Measurements from ENCODE around the gene TRAPPC2L.
"Not testable (repeated sequence)": the region's sequence is repeated elsewhere in the genome, so short reads cannot be mapped to it uniquely, and the experiment has no call there.

The TRAPPC2L gene

DNA sequence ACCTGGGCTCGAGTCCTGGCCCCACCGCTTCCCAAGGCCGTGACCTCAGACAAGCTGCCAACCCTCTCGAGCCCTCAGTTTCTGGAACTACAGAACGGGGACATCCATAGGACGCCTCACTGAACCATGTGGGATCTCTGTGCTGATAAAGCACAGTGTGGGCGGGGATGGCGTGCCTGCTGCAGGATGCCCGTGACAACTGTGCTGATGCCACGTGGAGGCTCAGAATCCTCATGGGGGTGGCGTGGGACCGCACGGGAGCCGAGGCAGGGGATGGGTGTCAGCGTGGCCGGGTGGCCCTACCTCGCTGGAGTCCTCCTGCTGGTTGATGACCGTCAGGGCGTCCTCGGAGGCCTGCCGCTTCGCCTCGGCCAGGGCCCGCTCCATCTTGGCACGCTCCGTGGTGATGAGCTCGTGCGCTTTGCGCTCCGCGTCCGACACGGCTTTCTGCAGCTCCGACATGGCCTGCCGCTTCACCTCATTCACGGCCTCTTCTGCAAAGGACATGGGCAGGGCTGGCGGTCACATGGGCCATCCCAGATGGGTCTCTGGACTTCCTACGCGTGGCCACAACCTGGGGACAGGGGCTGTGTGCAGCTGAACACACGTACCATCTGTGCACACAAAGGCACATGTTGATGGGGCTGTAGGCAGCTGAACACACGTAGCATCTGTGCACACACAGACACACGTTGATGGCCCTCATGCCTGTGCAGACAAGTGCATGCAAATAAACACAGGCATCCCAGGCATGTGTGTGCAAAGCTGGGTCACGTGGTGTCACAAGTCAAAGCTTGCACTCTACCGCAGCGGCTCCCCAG is 22.2 kb downstream of the TRAPPC2L start:
- no peak for DNase-seq

DNA sequence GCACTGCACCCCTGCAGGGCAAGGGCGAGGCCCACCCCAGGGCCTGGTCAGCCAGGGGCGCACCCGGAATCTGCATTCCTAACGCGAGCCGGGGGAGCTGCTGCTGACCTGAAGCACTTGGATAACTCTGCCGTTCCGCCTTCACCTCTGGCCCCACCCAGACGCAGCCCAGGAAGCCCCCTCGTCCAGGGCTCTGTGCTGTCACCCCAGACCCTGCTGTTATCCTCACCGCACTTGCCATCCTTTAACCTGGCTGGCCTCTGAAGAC is 22.8 kb downstream of the TRAPPC2L start:
- no peak for DNase-seq

DNA sequence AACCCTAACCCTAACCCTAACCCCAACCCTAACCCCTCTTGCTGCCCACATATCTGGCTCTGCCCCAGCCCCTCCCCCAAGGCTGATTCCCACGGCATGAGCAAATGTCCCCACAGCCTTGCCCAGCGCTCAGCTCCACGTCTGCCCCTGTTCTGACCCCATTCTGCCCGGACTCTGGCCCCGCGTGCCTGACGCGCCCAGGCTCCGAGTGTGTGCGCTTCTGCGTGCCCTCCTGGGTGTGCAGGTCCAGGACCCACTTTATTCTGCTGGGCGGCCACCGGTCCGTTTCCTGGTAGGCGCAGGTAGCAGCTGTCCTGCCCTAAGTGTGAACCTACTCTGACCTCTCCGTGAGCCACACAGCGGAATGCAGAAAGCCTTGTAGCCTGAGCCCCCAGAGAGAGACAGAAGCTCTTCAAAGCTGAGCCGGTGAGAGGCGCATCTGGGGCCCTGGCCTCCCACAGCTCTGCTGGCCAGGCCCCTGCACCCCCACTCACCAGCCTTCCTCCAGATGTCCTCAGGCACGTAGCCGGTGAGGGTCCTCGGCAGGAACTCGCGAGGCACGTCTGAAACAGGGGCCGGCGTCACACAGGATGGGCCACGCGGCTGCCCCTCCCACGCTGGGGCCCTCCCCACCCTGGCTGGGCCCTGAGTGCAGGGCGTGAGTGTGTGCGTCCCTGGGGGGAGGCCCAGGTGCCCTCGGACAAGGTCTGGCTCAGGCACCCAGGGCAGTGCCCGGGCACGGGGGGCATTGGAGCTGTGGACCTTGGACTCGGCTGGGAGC is 23.5 kb downstream of the TRAPPC2L start:
- DNase-seq, result no peak

DNA sequence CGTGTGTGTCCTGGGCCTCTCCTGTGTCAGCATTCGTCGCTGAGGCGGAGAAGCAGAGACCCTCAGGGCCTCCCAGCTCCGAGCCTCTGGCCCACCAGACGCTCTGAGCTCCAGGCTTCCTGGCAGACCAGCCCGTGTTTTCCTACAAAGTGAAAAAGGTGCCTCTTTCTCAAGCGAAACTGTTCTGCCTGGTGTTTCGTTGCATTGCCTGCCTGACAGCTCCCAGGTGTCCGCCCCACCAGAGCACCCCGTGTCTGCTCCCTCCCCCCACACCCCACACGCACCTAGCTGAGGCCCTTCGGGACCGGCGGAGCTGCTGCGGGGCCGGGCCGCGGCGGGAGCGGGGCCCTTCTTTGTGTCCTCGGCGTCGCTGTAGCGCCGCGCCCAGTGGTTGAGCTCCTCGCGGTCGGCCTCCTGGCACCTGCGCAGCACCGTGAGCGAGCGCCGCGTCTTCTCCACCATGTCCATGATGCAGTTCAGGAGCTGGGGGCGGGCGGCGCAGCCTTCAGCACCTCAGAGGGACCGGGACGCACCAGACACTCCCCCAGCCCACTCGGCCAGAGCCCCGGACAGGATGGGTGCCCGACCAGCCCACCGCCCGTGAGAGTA is 24.2 kb downstream of the TRAPPC2L start:
- no peak for DNase-seq

DNA sequence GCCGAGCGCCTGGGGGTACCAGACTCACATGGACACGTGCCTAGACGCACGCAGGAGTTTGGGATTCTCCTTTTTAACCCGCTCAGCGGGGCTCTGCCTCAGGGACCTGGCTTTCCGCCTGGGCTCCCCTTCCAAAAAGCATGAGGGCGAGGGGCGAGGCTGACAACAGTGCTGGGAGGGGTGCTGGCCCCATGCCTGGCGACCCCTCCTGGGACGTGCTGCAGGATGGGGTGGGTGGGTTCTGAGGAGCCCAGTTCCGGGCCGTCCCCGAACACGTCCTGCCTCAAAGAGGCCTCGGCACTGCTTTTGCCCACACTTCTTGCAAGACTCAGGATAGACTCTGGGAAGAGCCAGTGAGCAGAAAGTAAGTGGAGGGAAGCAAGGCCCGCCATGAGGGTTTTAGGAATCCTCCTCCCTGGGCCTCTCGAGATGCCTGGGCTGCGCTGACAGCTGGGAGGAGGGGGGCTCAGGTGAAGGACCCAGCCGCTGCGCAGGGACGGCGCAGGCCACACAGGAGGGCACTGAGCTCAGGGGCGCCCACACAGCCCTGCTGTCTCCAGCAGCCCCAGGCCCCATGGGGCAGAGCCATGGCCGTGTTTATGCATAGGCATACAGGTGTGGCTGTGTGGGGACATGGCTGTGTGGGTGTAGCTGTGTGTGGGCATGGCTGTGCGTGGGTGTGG is 24.9 kb downstream of the TRAPPC2L start:
- DNase-seq, result no peak

DNA sequence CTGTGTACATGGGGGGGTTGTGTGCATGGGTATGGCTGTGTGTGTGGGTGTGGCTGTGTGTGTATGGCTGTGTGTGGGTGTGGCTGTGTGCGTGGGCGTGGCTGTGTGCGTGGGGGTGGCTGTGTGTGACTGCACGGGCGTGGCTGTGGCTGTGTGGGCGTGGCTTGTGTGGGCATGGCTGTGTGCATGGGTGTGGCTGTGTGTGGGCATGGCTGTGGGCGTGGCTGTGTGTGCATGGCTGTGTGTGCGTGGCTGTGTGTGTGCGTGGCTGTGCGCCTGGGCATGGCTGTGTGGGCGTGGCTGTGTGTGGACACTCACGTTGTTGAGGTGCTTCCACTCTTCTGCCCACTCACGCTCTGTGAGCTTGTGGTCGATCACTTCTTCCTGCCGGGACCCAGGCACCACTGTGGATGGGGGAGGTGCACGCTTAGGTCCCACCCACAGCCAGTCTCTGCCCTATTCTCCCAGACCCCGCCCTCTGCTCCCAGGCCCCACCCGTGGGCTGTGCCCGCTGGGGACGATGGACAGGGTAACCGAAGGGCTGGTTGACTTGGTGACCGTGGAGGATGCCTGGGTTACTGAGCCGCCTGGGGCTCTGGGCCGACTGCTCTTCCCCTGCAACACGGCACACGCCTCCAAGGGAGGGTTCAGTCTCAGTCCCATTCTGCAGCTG is 25.6 kb downstream of the TRAPPC2L start:
- DNase-seq, result peak; percentile 14 to 44

DNA sequence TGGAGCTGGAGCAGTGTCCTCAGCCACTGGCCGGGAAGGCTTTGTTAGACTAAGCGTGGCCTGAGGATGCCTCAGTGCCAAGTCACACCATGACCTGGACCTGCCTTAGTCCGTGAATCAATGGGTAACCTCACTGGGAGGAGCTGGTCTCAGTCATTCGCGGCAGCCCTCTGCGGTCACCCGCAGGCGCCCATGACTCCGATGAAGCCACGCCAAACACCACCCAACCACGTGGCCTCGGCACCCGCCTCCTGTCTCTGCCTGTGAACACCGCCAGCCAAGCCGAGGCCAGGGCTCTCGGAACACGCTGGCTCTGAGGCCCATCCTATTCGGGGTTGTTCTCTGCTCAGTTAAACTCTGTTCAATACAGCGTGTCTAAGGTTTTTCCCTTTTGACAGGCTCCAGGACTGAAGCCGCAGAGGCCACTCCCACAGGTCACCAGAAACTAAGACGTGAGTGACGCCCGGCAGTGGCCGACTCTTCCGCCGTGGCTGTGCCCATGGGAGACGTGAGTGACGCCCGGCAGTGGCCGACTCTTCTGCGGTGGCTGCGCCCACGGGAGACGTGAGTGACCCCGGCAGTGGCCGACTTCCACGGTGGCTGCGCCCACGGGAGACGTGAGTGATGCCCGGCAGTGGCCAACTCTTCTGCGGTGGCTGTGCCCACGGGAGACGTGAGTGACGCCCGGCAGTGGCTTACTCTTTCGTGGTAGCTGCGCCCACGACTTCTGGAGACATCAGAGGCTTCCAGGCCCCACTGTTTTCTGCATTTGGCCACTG is 26.4 kb downstream of the TRAPPC2L start:
- DNase-seq, result no peak

DNA sequence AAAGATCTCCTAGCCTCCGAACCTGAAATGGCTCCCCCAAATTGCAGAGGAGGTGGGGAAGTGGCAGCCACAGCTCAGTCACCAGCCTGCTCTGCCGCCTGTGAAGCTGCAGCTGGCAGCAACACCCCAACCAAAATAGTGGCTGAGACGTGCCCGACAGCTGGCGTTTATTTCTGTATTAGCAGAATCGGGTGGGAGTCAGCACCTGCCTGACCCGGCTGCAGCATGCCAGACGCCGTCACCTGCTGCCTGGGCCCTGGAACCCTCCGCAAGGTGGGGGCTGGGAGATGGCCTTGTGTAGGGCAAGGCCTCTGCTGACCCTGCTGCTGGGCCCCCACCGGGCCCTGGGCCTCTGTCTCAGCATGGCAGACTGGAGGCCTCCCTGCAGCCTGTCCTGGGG is 27.0 kb downstream of the TRAPPC2L start:
- DNase-seq, result no peak

DNA sequence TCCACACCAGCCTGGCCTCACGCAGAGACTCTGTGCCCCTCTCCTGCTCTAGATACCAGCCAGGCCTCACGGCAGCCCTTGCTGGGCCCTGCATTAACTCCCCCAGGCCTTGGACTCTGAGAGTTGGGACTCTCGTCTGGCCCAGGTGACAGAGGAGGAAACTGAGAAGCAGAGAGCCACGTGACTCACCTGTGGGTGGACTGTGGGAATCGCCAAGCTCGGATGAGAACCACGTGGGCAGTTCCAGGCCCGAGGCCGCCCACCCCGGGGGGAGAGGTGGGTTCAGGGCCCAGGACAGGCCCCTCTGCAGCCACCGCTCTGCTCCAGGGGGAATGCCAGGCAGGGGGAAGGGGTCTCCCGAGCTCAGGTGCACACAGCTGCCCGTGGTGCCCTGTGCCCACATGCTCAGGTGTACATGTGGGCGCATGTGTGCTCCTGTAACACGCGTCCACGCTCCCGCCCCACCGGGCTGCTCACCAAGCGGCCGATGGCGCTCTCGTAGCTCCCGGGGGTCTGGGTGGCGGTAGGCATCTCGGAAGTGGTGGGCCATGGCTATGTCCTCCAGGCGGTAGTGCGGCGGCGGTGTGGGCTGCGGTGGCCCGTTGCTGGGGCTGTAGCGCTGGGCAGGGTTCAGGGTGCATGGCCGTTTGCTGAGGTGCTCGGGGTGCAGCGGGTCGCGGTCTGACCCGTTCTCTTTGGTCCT is 27.8 kb downstream of the TRAPPC2L start:
- no peak for DNase-seq

DNA sequence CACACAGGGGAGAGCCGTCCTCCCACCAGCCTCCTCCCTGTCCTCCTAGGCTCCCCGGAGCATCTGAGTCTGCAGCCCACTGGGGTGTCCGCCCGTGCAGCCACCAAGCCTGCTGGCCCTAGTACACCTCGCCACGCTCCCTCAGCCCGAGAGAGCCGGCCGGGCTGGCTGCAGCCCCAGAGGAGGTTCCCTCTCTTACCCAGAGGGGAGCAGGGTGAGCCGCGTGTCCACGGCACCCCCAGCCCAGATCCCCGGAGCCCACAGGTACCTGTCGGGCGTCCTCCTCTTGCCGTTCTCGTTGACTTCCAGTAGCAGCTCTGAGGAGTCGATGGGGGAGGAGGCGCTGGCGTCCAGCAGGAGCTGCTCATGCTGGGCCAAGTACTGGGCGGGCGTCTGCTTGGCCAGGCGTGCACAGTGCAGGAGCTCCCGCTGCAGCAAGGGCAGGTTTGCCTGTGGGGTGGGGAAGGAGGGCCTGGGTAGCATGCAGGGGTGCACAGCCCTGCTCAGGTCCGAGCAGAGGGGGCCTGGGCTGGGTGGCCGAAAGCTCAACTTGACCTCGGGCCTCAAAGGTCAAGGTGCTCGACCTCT is 28.9 kb downstream of the TRAPPC2L start:
- no peak for DNase-seq

DNA sequence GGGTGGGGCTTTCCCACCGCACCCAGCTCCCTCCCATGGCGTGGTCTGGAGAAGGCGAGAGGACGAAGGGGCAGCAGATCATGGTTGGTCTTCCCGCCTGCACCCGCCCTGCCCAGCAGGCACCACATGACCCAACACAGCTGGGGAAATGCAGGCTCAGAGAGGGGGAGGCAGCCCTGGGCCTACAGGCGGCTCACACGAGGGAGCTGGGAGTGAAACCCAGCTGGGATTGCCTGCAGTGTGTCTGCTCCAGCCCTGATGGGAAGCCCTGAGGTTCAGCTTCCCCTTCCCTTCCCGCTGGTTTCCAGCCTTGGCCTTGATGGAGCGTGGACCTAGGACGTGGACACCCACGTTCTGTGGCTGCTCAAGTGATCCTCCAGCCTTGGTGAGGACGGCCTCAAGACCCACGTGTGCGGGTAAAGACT is 29.5 kb downstream of the TRAPPC2L start:
- no peak for DNase-seq

DNA sequence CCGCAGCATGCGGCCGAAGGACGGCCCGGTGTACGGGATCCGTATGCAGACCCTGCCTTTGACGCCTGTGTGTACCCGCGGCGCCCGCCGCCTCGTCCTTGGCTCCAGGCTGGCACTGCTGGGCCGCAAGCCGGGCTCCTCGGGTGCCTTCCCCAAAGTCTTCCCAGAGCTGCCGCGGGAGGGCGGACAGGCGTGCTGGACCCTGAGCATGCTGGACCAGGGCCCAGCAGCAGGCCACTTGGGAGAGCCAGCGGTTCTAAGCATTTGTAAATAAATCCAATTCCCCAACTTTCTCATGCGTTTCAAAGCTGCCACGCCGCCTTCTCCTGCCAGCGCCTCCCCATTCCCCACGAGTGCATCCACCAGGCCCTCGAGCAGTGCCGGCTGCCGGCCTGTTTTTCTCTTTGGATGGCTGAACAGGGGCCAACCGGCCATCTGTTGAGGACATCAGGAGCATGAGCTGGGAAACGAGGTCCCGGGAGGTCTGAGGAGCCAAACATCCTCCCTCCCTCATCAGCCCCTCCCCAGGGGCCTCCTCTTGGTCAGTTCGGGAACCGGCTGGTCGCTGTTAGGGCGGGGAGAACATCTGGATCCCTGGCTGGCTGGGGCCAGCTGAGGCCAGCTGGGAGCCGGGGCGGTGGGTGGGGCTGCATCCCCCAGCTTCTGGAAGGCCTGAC is 30.1 kb downstream of the TRAPPC2L start:
- no peak for DNase-seq

DNA sequence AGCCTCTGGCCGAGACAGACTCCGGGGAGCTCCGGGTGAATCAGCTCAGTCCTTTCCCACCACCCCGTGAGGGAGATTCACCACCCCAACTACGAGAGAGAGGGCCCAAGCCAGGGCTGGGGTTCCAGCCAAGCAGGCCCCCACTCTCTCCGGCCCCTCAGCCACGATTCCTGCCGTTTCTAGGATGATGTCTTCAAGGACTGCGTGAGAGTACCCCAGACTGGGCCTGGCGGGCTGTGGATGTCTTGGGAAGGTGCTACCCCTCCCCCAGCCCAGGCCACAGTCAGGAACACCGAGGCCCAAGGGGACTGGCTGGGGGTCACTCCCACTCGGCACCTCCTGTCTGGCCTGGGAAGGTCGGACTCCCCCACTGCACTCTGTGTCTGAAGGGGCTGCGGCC is 31.1 kb downstream of the TRAPPC2L start:
- DNase-seq, result no peak

DNA sequence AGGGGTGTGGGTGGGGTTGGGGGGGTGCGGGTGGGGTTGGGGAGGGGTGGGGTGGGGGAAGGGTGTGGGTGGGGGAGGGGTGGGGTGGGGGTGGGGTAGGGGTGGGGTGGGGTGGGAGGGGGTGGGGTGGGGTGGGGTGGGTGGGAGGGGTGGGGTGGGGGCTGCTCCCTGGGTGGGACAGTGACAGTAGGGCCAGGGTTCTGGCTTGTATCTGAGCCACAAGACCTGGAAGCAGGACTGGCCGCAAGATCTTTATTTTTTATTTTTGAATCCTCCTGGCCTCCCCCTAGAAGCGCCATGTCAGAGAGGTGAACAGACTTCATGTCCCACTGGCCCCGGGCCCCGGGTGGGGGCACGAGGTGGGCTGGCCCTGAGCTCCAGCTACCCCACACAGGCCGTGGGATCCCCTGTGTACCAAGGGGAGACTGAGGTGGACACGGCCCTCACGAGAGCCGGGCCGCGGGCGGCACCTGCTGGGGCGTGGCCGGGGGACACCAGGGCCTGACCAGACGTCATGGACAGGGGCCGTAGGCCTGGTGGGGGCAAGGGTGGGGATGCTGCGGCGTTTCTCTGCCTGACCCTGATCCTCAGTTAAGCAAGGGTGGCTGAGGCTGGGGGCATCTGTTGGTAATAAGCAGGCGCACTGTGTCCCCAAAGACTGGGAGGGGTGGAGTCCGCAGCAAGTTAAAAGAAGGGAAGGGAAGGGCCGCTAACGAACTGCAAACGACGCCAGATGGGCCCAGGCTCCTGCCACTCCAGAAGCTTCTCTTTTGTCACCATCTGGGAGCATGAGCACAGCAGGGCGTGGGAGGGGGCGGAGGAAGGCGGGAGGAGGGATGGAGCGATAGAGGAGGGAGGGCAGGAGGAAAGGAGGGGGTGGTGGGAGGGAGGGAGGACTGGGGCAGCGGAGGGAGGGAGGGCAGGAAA is 31.8 kb downstream of the TRAPPC2L start:
- DNase-seq, result no peak

DNA sequence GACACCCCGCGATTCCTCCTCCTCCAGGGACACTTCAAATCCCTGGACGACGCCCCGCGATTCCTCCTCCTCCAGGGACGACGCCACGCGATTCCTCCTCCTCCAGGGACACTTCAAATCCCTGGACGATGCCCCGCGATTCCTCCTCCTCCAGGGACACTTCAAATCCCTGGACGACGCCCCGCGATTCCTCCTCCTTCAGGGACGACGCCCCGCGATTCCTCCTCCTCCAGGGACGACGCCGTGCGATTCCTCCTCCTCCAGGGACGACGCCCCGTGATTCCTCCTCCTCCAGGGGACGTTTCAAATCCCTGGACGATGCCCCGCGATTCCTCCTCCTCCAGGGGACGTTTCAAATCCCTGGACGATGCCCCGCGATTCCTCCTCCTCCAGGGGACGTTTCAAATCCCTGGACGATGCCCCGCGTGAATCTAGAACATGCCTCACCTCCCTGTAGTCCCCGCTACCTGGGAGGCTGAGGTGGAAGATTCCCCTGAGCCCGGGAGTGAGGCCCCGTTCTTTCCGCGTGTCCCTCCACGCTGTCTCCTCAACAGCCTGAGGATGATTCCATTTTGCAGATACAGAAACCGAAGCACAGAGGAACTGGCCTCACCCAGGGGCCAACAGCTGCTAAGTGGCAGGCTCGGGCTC is 32.9 kb downstream of the TRAPPC2L start:
- not testable (repeated sequence) for DNase-seq

DNA sequence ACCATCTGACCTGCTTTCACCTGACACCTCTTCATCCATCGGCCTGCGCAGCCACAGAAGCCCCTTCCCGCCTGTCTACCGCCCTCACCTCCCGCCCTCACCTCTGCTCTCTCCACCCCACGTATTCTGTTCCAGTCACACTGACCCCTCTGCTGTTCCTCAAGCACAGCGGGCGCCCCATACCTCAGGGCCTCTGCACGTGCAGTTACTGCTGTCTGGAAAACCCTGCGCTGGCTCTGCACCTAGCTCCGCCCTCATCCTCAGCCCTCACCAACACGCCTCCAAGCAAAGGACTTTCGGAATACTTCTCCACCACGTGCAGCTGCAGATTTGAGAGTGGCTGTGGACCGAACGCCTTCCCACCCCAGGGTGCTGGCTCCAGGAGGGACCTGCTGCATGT is 34.2 kb downstream of the TRAPPC2L start:
- no peak for DNase-seq

DNA sequence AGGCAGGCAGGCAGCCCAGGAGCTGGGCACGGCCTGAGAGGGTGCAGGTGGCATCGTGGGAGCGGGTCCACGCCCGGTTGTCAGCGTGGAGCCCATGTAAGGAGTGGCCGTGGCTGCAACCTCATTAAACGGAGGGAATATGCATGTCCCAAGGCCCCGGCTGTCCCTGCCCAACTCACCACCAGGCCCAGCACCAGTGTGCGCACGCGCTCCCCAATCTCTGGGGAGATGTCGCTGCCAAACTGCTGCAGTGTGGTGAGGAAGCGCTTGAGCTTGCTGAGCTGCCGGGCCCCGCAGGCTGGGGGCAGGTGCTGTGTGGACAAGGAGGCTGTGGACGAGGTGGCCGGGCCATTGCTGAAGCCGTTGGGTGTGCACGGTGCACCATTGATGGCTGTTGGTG is 35.1 kb downstream of the TRAPPC2L start:
- DNase-seq, result no peak

DNA sequence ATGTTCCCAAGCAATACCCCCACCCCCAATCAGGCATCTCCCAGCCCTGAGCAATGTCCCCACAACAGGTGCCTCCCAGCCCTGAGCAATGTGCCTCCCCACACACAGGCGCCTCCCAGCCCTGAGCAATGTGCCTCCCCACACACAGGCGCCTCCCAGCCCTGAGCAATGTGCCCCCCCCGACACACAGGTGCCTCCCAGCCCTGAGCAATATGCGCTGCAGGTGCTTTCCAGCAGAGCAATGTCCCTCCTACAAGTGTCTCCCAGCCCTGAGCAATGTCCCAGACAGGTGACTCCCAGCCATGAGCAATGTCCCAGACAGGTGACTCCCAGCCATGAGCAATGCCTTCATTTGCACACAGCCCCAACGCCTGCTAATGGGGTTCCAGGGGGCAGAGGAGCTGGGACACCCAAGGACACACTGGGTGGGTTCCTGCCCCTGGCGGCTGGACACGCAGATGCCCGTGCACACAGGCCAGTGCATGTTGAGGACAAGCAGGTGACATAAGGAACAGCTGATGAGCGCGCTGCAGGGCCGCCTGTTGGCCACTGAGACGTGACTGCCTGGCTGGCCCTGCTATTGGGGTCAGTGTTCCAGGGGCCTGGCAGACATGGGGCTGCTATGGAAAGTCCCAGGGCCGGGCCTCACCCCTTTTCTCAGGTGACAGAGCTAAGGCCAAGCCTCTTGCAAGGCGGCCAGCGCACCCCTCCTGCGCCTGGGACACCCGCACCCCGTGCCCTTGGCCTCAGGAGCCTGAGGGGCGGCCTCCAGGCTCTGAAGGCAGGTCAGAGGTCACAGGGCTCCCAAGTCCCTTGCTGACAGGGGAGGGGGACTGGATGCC is 36.4 kb downstream of the TRAPPC2L start:
- DNase-seq, result no peak
